Measurements from ENCODE around the gene CACNA1C. TPM values are rescaled to one million over a fixed set of nuclear protein-coding genes. Genes with fewer than 3 reads are reported as not detected.
A peak's percentile ranks its signal among the peaks of the same experiment; 100 is the strongest.

The CACNA1C gene
- total and polyA plus RNA-seq, 2 of the 4 experiments (the other 2 are of a cell fraction), result 1.6 to 2.6 TPM

- H3K9me1 ChIP-seq (ENCODE audit: insufficient read depth, low read length), result peaks cover 15% of the 10 kb centered on the region
- H2AK9ac ChIP-seq (replicated peaks; ENCODE audit: low read depth, low read length, poor library complexity), result no peak overlapping the region
- H2AFZ ChIP-seq (replicated peaks; ENCODE audit: low read length, poor library complexity), result no peak overlapping the region
- ChIA-PET CTCF (no interaction called here), POLR2A (ENCODE audit: unreplicated experiment) (no interaction called here)
- no CpG with 5 or more reads among the region's 2 CpGs for WGBS, 2 experiments (ENCODE audit: extremely low coverage in 2 of 2, insufficient read length in 1 of 2)
- H3K27ac ChIP-seq (ENCODE audit: insufficient read depth, low read length), result no peak overlapping the region
- ATAC-seq (ENCODE audit: low read depth), result no peak
- H2BK120ac ChIP-seq (ENCODE audit: low read depth, low read length), result 0 out of 2 replicates have a peak overlapping the region, but pooled peaks have one; percentile 51
- peak overlapping the region; percentile 62; the same call in 2 of the 3 replicates for H2BK15ac ChIP-seq (ENCODE audit: low read depth, low read length)
- BruUV-seq (replicated peaks), result no TSS peak
- H2AK5ac ChIP-seq (ENCODE audit: low read depth, low read length), result peak overlapping the region; percentile 70
- dilution Hi-C loops (cut with HindIII; ENCODE audit: low sequenced_read_pairs, unreplicated experiment), result no loop called here
- H4K5ac ChIP-seq (ENCODE audit: low read depth, low read length), result peak overlapping the region; percentile 13; the same call in 1 of the 2 replicates
- no peak overlapping the region for H3K4me2 ChIP-seq (ENCODE audit: low read depth, low read length)
- no peak overlapping the region for H3K9ac ChIP-seq (ENCODE audit: low read depth, low read length)
- no peaks in the 10 kb centered on the region for H3K9me3 ChIP-seq (ENCODE audit: control insufficient read depth, insufficient read depth, low read length)
- no peaks in the 10 kb centered on the region for H3K27me3 ChIP-seq (ENCODE audit: control insufficient read depth, insufficient read depth, low read length)
- TF ChIP-seq BHLHE40 (IDR thresholded peaks at IDR 0.05; ENCODE audit: low read depth, low read length) (no peak), RFX5 (IDR thresholded peaks at IDR 0.05; ENCODE audit: low read depth, low read length) (no peak), CEBPB (IDR thresholded peaks at IDR 0.05; ENCODE audit: low read depth, low read length) (no peak), MXI1 (IDR thresholded peaks at IDR 0.05; ENCODE audit: borderline replicate concordance, low read depth, low read length) (no peak), MAZ (IDR thresholded peaks at IDR 0.05; ENCODE audit: borderline replicate concordance, low read depth, low read length) (no peak), USF2 (IDR thresholded peaks at IDR 0.05; ENCODE audit: low read depth, low read length) (no peak), RCOR1 (IDR thresholded peaks at IDR 0.05; ENCODE audit: insufficient replicate concordance, low read length) (no peak), POLR2A (IDR thresholded peaks at IDR 0.05; ENCODE audit: low read depth, low read length) (no peak), SMC3 (IDR thresholded peaks at IDR 0.05; ENCODE audit: low read depth, low read length) (no peak), RAD21 (IDR thresholded peaks at IDR 0.05; ENCODE audit: low read length) (no peak), CHD1 (IDR thresholded peaks at IDR 0.05; ENCODE audit: low read depth, low read length) (no peak), FOS (IDR thresholded peaks at IDR 0.05; ENCODE audit: low read depth, low read length) (no peak), ELK1 (IDR thresholded peaks at IDR 0.05; ENCODE audit: borderline replicate concordance, low read depth, low read length) (no peak), MAFK (IDR thresholded peaks at IDR 0.05; ENCODE audit: low read depth, low read length) (no peak), CTCF (conservative IDR thresholded peaks at IDR 0.05; ENCODE audit: low read depth, low read length) (no peak), NFE2L2 (IDR thresholded peaks at IDR 0.05; ENCODE audit: low read depth, low read length) (no peak)
- no peak overlapping the region for H3K56ac ChIP-seq (ENCODE audit: extremely low read depth, insufficient read depth, low read length)
- H4K20me1 ChIP-seq (ENCODE audit: insufficient read depth, low read length), result no peaks in the 10 kb centered on the region
- H3K4ac ChIP-seq (ENCODE audit: low read depth, low read length), result peak overlapping the region; percentile 58; the same call in 1 of the 2 replicates
- H2BK20ac ChIP-seq (ENCODE audit: low read depth, low read length), result peak overlapping the region; percentile 62
- peak overlapping the region; percentile 19; the same call in 1 of the 2 replicates for H3K14ac ChIP-seq (replicated peaks; ENCODE audit: low read depth, low read length)
- no peak overlapping the region for H4K91ac ChIP-seq (ENCODE audit: insufficient read depth, low read depth, low read length)
- no peak overlapping the region for H2BK5ac ChIP-seq (ENCODE audit: low read depth, low read length, poor library complexity, severe bottlenecking)
- H3K36me3 ChIP-seq (ENCODE audit: control insufficient read depth, insufficient read depth, low read length), result no peaks in the 10 kb centered on the region
- intact Hi-C loops (cut with micrococcal nuclease), result no loop called here
- H3K4me3 ChIP-seq (ENCODE audit: insufficient read depth, low read depth, low read length), result no peak overlapping the region
- no peak for DNase-seq
- in situ Hi-C loops (cut with MboI; ENCODE audit: low sequenced_read_pairs), result no loop called here
- H3K18ac ChIP-seq (ENCODE audit: low read depth, low read length), result no peak overlapping the region; the same call in 1 of the 2 replicates
- H3K79me1 ChIP-seq (ENCODE audit: low read depth in 1 of 2, low read length in 2 of 2), result peaks cover 0 to 16% of the 10 kb centered on the region in 2 experiments; a peak in 2 of 4 replicates
- peaks cover 21% of the 10 kb centered on the region for H3K4me1 ChIP-seq (ENCODE audit: control insufficient read depth, insufficient read depth, low read length)
- peak overlapping the region in 1 of 2 experiments; percentile 19; a peak in 1 of 4 replicates for H4K8ac ChIP-seq (ENCODE audit: low read depth in 2 of 2, low read length in 2 of 2)
- no peak overlapping the region for H3K23ac ChIP-seq (ENCODE audit: low read depth, low read length)
Measured at GRCh38 chr12:2179058-2179457, 126.3 kb downstream of the CACNA1C start.

Data from IMR-90 (cell line).